GM10847 (cell line): ENCODE data around the gene TKT.
A peak's percentile ranks its signal among the peaks of the same experiment; 100 is the strongest.

Experiments
- POLR2A ChIP-seq: IDR thresholded peaks from 2 replicates; pipeline ENCODE4 v1.6.1; 2011; ENCODE audit not compliant: insufficient read length; ENCODE audit errors: extremely low read depth

TKT gene

GRCh38 chr3:53198996-53199395 is 56.8 kb downstream of the TKT start:
- no peak for TF ChIP-seq POLR2A

GRCh38 chr3:53198256-53198977 is 57.4 kb downstream of the TKT start:
- TF ChIP-seq POLR2A, result no peak

- TF ChIP-seq POLR2A, result no peak
These were observed 59.0 kb downstream of the TKT start for GRCh38 chr3:53196575-53197407.

- TF ChIP-seq POLR2A, result no peak
These were observed 59.9 kb downstream of the TKT start for GRCh38 chr3:53195602-53196574.

GRCh38 chr3:53195066-53195450 is 60.8 kb downstream of the TKT start:
- TF ChIP-seq POLR2A, result no peak

- TF ChIP-seq POLR2A, result no peak
These were observed 61.4 kb downstream of the TKT start for GRCh38 chr3:53194210-53195065.

- TF ChIP-seq POLR2A, result no peak
These were observed 62.2 kb downstream of the TKT start for GRCh38 chr3:53193466-53194209.

GRCh38 chr3:53192608-53193007 is 63.2 kb downstream of the TKT start:
- peak; percentile 22 for TF ChIP-seq POLR2A

GRCh38 chr3:53191836-53192480 is 63.9 kb downstream of the TKT start:
- no peak for TF ChIP-seq POLR2A

- no peak for TF ChIP-seq POLR2A
These were observed 65.2 kb downstream of the TKT start for GRCh38 chr3:53190659-53191058.

- TF ChIP-seq POLR2A, result no peak
These were observed 66.5 kb downstream of the TKT start for GRCh38 chr3:53189276-53189675.

- no peak for TF ChIP-seq POLR2A
These were observed 67.1 kb downstream of the TKT start for GRCh38 chr3:53188720-53189119.

- TF ChIP-seq POLR2A, result no peak
These were observed 67.6 kb downstream of the TKT start for GRCh38 chr3:53188136-53188685.
